GM20000 (cell line): ENCODE data around the gene OR51F2.

Source experiments
- DNase-seq: peaks from one replicate; pipeline ENCODE4 v3.0.0; 2012; ENCODE audit warnings: low spot score
- CTCF ChIP-seq: IDR thresholded peaks from 2 replicates; pipeline ENCODE4 v1.5.1; 2012; ENCODE audit warnings: mild to moderate bottlenecking, control low read depth; ENCODE audit errors: extremely low read depth, missing control alignments

Gene OR51F2

GRCh38 chr11:4809246-4809645, 11.9 kb upstream of the OR51F2 start:
- no peak for TF ChIP-seq CTCF
- no peak for DNase-seq

GRCh38 chr11:4825132-4825531, 4.0 kb downstream of the OR51F2 start:
- DNase-seq, result no peak
- TF ChIP-seq CTCF, result no peak

GRCh38 chr11:4826425-4826824, 5.3 kb downstream of the OR51F2 start:
- no peak for TF ChIP-seq CTCF
- DNase-seq, result no peak

GRCh38 chr11:4830346-4830745, 9.2 kb downstream of the OR51F2 start:
- DNase-seq, result no peak
- no peak for TF ChIP-seq CTCF

GRCh38 chr11:4830909-4831308, 9.8 kb downstream of the OR51F2 start:
- TF ChIP-seq CTCF, result no peak
- no peak for DNase-seq

GRCh38 chr11:4839851-4840549, 18.9 kb downstream of the OR51F2 start:
- TF ChIP-seq CTCF, result no peak
- no peak for DNase-seq

- no peak for TF ChIP-seq CTCF
- DNase-seq, result no peak
These were observed 27.9 kb downstream of the OR51F2 start, which contains the start of gene OR51S1 for GRCh38 chr11:4848908-4849532. OR51S1 (minus strand) TSS chr11:4849208; CDS start chr11:4849208, 0 bp downstream.
